ENCODE measurements around the gene BRD7.

The BRD7 gene

GRCh38 chr16:50368410-50369132 lies at the start of gene BRD7:
BRD7 (minus strand) TSS chr16:50368988; CDS start chr16:50368774, 214 bp downstream.
- DNase-seq = peak; percentile 65

- no peak for DNase-seq
Observed at GRCh38 chr16:50416388-50416787, 47.6 kb upstream of the BRD7 start.

GRCh38 chr16:50414152-50414551 lies 45.4 kb upstream of the BRD7 start:
- no peak for DNase-seq

- no peak for DNase-seq
Observed at GRCh38 chr16:50411034-50411433, 42.2 kb upstream of the BRD7 start.

GRCh38 chr16:50408001-50408561 lies 39.3 kb upstream of the BRD7 start:
- no peak for DNase-seq

- DNase-seq = no peak
Observed at GRCh38 chr16:50407351-50407750, 38.6 kb upstream of the BRD7 start.

GRCh38 chr16:50403491-50403890 lies 34.7 kb upstream of the BRD7 start:
- no peak for DNase-seq

GRCh38 chr16:50402298-50402895 lies 33.6 kb upstream of the BRD7 start:
- DNase-seq = no peak

- DNase-seq = no peak
Observed at GRCh38 chr16:50401355-50401754, 32.6 kb upstream of the BRD7 start.

- no peak for DNase-seq
Observed at GRCh38 chr16:50400967-50401348, 32.2 kb upstream of the BRD7 start.

GRCh38 chr16:50400312-50400966 lies 31.7 kb upstream of the BRD7 start:
- DNase-seq = no peak

GRCh38 chr16:50399411-50399810 lies 30.6 kb upstream of the BRD7 start:
- no peak for DNase-seq

- no peak for DNase-seq
Observed at GRCh38 chr16:50398336-50398735, 29.5 kb upstream of the BRD7 start.

- DNase-seq = no peak
Observed at GRCh38 chr16:50396761-50397535, 28.2 kb upstream of the BRD7 start.

- no peak for DNase-seq
Observed at GRCh38 chr16:50395763-50396710, 27.2 kb upstream of the BRD7 start.

- no peak for DNase-seq
Observed at GRCh38 chr16:50393858-50394802, 25.3 kb upstream of the BRD7 start.

GRCh38 chr16:50393416-50393815 lies 24.6 kb upstream of the BRD7 start:
- DNase-seq = no peak

GRCh38 chr16:50390914-50391716 lies 22.3 kb upstream of the BRD7 start:
- DNase-seq = no peak

- no peak for DNase-seq
Observed at GRCh38 chr16:50390371-50390771, 21.6 kb upstream of the BRD7 start.

- DNase-seq = no peak
Observed at GRCh38 chr16:50389900-50390299, 21.1 kb upstream of the BRD7 start.

Measured in NCI-H1436 (cell line).